GM18499 (cell line): ENCODE results near the gene USF1.

Experiments
- ATAC-seq: cut with Tn5 transposase; IDR thresholded peaks from one replicate; pipeline ENCODE4 v1.9.1; 2021; ENCODE audit warnings: moderate number of reproducible peaks; ENCODE audit not compliant: insufficient read depth, unreplicated experiment

Gene USF1, protein sequence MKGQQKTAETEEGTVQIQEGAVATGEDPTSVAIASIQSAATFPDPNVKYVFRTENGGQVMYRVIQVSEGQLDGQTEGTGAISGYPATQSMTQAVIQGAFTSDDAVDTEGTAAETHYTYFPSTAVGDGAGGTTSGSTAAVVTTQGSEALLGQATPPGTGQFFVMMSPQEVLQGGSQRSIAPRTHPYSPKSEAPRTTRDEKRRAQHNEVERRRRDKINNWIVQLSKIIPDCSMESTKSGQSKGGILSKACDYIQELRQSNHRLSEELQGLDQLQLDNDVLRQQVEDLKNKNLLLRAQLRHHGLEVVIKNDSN

GRCh38 chr1:161045736-161046604, at the start of gene USF1:
USF1 (minus strand) TSS chr1:161045977; CDS start chr1:161043275, 2,702 bp downstream.
- no peak for ATAC-seq

DNA sequence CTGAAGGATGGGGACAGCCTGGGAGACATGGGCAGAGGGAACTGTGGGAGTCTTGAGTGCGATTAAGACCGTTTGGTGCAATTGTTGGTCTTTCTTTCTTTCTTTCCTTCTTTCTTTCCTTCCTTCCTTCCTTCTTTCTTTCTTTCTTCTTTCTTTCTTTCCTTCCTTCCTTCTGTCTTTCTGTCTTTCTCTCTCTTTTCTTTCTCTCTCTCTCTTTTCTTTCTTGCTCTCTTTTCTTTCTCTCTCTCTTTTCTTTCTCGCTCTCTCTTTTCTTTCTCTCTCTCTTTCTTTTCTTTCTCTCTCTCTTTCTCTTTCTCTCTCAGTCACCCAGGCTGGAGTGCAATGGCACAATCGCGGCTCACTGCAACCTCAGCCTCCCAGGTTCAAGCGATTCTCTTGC, 49.5 kb upstream of the USF1 start:
- ATAC-seq = no peak

- ATAC-seq = no peak
Observed at GRCh38 chr1:161094481-161094880, 48.7 kb upstream of the USF1 start.

DNA sequence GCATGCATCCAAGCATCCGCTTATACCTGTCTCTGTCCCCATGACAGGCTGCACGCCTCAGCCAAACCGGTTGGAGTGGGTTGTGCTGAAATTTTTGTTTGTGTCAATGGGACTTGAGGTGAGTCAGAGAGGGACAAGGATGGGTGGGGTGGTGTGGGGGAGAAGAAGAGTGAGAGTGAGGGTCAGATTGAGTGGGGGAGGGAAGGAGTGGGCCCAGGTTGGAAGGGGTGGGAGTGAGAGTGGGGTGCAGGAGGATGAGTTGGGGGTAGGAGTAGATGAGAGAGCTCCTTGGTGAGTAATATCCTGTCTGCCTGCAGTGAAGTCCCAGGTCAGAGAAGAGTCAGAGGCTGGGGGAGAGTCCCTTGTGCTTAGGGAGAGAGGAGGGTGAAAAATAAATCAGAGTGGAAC, 46.8 kb upstream of the USF1 start:
- ATAC-seq = no peak

DNA sequence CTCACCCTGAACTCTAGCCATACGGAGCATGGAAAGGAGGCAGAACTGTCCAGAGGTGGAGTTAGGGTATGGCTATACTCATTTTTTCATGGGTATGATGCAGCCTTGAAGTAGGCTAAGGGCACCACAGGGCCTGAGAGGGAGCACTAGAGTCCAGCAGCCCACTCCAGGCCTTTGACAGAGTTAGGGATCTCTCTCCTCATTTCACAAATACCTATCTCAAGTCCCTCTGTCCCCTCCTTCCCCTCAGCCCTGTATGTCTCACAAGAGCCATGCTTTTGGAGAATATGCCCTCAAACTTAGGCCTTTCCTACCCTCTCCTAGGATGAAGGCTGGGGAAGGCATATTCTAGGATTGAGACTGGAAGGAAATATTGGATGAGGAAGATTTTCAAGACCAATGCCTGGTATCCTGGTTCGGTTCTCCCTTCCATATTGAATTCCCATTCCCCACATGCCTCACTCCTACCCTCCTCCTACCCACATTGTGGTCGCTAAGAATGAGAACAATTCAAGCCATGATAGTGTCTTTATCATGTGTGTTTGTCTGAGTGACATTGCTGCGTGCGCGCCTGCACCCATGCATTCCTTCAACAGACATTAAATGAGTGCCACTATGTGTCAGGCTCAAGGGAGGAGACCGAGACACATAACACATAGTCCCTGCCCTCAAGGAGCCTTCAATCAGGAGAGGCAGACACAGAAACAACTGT, 46.2 kb upstream of the USF1 start:
- ATAC-seq = no peak

- no peak for ATAC-seq
Observed at GRCh38 chr1:161091093-161091492, 45.3 kb upstream of the USF1 start.

DNA sequence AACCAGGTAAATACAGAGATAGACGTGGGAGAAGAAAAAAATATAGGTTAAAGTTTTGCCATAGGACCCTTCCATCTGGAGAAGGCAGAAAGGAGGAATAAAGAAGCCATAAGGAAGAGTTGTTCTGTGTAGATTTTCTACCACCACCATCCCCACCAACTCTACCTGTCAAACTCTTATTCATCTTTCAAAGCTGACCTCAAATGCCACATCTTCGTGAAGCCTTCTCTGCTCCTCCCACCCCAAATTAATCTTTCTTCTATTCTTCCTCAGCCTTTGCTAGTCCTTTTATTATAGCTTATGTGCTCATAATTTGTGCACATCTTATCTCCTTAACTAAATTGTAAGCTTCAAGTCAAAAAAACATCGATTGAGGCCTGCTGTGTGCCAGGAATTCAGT, 44.8 kb upstream of the USF1 start:
- no peak for ATAC-seq

DNA sequence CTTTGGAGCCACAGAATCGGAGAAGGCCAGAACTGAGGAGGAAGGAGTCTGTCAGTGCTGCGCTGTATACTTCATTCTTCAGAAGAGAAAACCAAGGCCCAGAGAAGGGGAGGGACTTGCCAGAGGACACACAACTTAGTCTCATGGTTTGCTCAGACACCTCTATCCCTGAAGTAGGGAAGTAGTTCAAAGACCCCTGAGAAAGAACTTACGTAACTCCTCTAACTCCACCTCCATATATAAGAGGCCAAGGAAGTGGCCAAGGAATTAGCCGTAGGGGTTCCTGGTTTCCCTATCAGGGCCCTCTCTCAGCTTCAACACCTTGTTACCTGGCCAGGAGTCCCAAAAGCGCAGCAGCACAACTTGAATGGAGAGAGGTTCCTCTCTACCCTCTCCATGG, 44.2 kb upstream of the USF1 start:
- ATAC-seq = no peak

- ATAC-seq = no peak
Observed at GRCh38 chr1:161089251-161089924, 43.6 kb upstream of the USF1 start, which contains the start of gene NECTIN4. NECTIN4 (minus strand) TSS chr1:161089558; CDS start chr1:161089296, 262 bp downstream.

DNA sequence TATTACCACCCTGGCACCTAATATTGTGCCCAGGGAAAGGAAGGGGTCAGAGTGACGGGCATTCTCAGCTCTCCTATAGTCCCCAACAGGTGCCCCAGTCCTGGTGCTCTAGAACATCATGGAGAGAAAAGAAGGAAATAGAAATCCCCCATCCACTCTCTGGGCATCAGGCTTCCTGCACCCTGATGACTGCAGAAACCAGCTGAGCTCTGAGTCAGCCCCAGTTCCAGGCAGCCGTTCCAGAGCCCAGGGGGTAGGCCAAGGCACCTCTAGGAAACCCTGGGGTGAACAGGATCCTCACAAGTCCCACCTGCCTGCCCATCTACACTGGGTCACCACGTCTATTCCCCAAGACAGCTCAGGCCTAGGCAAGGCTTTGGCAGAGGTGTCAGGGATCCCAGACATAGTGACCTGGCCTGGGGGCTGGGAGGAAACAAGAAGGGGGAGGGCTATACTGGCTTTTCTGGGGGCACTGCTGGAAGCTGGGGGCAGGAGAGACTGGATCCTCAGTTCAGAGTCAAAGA, 42.9 kb upstream of the USF1 start:
- ATAC-seq = no peak

DNA sequence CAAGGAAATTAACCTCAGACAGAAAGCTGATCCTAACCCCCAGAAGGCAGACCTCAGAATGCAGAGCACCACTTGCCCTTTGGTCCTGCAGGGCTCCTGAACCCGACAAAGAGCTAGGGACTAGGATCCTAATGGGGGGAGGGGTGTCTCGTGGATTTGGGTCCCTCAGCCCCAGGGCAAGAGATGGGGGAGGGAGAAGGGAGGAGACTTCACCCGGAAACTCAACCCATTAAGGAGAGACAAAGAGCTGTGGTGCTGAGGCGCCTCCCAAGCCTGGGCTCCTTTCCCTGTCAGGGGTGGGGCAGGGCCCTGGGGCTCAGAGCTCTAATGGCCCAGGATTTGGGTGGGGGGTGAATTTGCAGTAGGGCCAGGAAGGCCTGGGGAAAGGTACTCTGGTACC, 40.7 kb upstream of the USF1 start:
- ATAC-seq = no peak

GRCh38 chr1:161085165-161085564, 39.4 kb upstream of the USF1 start:
- ATAC-seq = no peak

DNA sequence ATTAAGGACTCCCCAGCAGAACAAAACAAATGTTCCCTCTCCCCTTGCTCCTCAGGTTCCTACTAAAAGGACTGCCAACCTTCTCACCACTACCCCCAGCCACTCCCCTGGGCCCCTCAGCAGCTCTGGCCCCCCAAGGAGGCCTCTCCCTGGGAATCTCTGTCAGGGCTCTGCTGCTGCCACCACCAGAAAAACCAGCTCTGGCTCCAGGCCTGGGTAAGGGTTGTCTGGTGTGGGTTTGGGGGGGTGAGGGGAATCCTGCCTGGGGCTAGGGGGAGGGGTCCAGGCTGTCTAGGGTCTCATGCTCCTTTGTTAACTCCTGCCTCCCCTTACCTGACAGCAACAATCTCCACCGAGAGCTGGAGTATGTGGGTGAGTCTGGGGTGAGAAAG, 38.8 kb upstream of the USF1 start:
- no peak for ATAC-seq

DNA sequence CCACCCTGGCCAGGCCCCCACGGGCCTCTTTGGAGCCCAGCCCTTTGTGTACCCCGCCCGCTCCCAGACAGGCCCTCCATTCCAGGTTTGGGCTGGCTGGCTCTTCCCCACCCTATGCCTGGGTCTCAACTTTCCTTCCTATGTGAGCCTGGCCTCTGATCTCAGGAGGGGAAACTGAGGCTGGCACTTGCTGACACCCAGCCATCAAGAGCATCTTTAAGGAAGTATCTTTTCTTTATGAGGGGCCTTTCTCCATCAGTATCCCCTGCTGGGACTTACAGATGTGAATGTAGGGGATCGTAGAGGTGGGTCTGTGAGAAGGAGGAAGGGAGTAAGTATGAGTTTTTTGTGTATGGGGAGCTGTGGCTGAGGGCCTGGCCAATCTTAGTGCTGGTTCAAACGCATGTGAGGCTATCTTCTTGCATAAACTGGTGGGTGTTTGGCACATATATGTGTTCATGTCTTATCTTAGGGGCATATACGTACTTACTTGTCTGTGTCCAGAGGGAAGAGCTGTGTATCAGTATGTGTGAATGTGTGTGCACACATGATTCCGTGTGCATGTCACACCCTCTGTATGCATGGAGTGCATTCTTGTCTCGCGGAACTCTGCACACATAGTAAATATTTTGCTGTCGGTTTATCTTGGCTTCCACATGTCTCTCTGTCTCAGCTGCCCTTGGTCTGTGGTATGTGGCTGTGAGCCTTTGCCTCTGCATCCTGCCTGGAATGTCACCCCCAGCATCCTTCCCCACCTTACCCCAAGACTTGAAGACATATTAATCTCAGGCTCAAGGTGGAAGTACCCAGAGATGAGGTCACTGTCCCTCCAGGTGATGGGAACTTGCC, 38.2 kb upstream of the USF1 start:
- no peak for ATAC-seq

DNA sequence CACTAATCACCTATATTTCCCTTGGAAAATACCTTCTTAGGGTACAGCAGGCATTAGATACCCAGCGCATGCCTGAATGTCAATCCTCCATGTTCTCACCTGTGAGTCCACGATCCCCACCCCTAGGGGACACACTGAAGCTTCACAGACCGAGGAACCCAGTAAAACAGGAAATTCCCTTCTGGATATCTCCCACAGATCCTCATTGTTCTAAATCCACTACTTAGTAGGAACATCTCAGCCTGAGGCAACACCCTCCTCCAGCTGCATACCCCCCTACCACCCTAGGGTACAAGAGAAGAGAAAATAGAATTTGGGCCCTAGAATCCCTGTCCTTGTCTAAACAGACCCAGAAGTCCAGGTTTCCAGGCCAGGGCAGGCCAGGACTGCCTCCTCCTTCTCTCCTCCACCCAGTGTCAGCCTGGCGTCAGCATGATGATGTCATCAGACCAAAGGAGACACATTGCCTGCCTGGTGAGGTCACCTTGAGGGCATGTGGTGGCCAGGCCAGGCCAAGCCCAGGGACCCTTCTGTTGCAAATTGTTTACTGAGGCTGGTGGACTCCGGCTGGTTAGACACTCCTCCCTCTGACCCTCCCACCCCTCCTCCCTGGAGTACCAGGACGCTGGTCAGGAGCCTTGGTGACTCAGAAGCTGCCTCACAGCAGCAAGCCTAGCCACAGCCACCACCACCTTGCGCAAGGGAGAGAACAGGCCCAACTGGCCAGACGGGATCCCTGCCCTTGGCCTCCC, 37.4 kb upstream of the USF1 start:
- no peak for ATAC-seq

DNA sequence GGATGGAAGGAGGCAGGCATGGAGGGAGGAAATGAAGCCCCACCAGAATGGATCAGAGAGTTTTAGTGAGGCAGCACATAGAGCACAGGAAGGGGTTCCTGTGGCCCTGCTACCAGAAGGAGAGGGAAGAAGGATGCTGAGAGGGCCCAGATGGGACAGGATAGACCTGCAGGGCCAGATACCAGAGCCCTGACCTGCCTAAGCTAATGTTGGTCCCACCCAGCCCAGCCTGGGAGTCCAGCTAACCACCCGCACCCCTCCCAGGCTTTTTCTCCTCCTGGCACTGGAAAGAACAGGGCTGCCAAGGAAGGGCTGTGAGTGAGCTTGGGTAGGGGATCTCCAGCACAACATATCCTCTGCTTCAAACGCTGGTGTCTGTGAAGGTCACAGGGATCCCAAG, 36.7 kb upstream of the USF1 start:
- ATAC-seq = no peak

DNA sequence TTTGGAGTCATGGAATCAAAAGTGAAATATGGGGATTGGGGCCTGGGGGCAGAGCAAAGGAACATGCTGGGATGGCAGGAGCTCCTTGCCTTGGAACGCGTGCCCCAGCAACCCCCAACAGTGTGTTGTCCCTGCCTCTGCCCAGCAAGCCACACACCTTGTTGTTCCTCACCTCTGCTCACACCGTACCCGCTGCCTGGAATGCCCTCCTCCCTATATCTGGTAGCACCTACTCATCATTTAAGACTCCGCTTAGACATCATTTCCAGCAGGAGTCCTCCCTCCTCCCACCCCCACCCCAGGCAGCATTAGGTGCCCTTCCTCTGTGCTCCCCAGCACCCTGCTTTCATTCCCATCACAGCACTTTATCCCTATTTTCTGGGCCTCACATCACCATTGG, 35.7 kb upstream of the USF1 start:
- ATAC-seq = no peak
